Measurements from ENCODE around the gene GEMIN4. TPM values are rescaled to one million over a fixed set of nuclear protein-coding genes. Genes with fewer than 3 reads are reported as not detected.

The GEMIN4 gene
- total and polyA plus RNA-seq, 2 donors from 2014 or later = 4.6 to 14.8 TPM

GRCh38 chr17:720706-721539 is 31.1 kb downstream of the GEMIN4 start:
- intact Hi-C loops (cut with DNase I) = no loop called here
- TF ChIP-seq CTCF (IDR thresholded peaks at IDR 0.05; ENCODE audit: borderline replicate concordance, extremely low read depth, insufficient read depth) = no peak

GRCh38 chr17:718075-718474 is 34.0 kb downstream of the GEMIN4 start:
- H3K36me3 ChIP-seq (ENCODE audit: control insufficient read depth in 2 of 3, insufficient read depth in 3 of 3, low read length in 3 of 3) = no peaks in the 10 kb centered on the region
- FAIRE-seq (no peak), DNase-seq (no peak)
- no peak overlapping the region for H3K27ac ChIP-seq (ENCODE audit: low read depth in 2 of 2, low read length in 2 of 2)
- H3K4me1 ChIP-seq (ENCODE audit: control insufficient read depth in 2 of 3, insufficient read depth in 2 of 3, low read depth in 1 of 3, low read length in 3 of 3) = peaks cover 0 to 4% (median 0%) of the 10 kb centered on the region in 3 donors
- H3K9me3 ChIP-seq (ENCODE audit: control insufficient read depth in 2 of 3, insufficient read depth in 1 of 3, low read length in 3 of 3) = no peaks in the 10 kb centered on the region
- TF ChIP-seq CTCF (IDR thresholded peaks at IDR 0.05; ENCODE audit: borderline replicate concordance, extremely low read depth, insufficient read depth) = no peak
- intact Hi-C loops (cut with DNase I) = no loop called here
- no peak overlapping the region for H3K4me3 ChIP-seq (ENCODE audit: low read length in 3 of 3)
- H3K27me3 ChIP-seq (ENCODE audit: control insufficient read depth, insufficient read depth, low read length) = no peaks in the 10 kb centered on the region
- no peak overlapping the region for H3K9ac ChIP-seq (ENCODE audit: low read length in 3 of 3)

More at GRCh38 chr17:720706-721539, 31.1 kb downstream of the GEMIN4 start:
- Histone ChIP-seq H3K4me1 (ENCODE audit: control insufficient read depth in 2 of 3, insufficient read depth in 2 of 3, low read depth in 1 of 3, low read length in 3 of 3) (no peaks in the 10 kb centered on the region), H3K27me3 (ENCODE audit: control insufficient read depth, insufficient read depth, low read length) (no peaks in the 10 kb centered on the region), H3K27ac (ENCODE audit: low read depth in 2 of 2, low read length in 2 of 2) (no peak overlapping the region), H3K9me3 (ENCODE audit: control insufficient read depth in 2 of 3, insufficient read depth in 1 of 3, low read length in 3 of 3) (no peaks in the 10 kb centered on the region), H3K9ac (ENCODE audit: low read length in 3 of 3) (no peak overlapping the region), H3K36me3 (ENCODE audit: control insufficient read depth in 2 of 3, insufficient read depth in 3 of 3, low read length in 3 of 3) (no peaks in the 10 kb centered on the region), H3K4me3 (ENCODE audit: low read length in 3 of 3) (no peak overlapping the region)
- FAIRE-seq (no peak), DNase-seq (no peak)

- no peak for TF ChIP-seq CTCF (IDR thresholded peaks at IDR 0.05; ENCODE audit: borderline replicate concordance, extremely low read depth, insufficient read depth)
- DNase-seq (no peak), FAIRE-seq (no peak)
- Histone ChIP-seq H3K36me3 (ENCODE audit: control insufficient read depth in 2 of 3, insufficient read depth in 3 of 3, low read length in 3 of 3) (peaks cover 0 to 7% (median 3%) of the 10 kb centered on the region in 3 donors), H3K9ac (ENCODE audit: low read length in 3 of 3) (no peak overlapping the region), H3K27ac (ENCODE audit: low read depth in 2 of 2, low read length in 2 of 2) (no peak overlapping the region), H3K4me1 (ENCODE audit: control insufficient read depth in 2 of 3, insufficient read depth in 2 of 3, low read depth in 1 of 3, low read length in 3 of 3) (no peaks in the 10 kb centered on the region), H3K4me3 (ENCODE audit: low read length in 3 of 3) (no peak overlapping the region), H3K9me3 (ENCODE audit: control insufficient read depth in 2 of 3, insufficient read depth in 1 of 3, low read length in 3 of 3) (no peaks in the 10 kb centered on the region), H3K27me3 (ENCODE audit: control insufficient read depth, insufficient read depth, low read length) (no peaks in the 10 kb centered on the region)
- intact Hi-C loops (cut with DNase I) = no loop called here
These were observed 43.9 kb downstream of the GEMIN4 start for GRCh38 chr17:708132-708531.

All from kidney (tissue), 14 donors.